Fibroblast of skin of scalp (primary cell): Measurements from ENCODE around the gene S100B.

Experiments
- DNase-seq: peaks from one replicate; pipeline ENCODE4 v3.0.0-alpha.2; 2013

Gene S100B

DNA sequence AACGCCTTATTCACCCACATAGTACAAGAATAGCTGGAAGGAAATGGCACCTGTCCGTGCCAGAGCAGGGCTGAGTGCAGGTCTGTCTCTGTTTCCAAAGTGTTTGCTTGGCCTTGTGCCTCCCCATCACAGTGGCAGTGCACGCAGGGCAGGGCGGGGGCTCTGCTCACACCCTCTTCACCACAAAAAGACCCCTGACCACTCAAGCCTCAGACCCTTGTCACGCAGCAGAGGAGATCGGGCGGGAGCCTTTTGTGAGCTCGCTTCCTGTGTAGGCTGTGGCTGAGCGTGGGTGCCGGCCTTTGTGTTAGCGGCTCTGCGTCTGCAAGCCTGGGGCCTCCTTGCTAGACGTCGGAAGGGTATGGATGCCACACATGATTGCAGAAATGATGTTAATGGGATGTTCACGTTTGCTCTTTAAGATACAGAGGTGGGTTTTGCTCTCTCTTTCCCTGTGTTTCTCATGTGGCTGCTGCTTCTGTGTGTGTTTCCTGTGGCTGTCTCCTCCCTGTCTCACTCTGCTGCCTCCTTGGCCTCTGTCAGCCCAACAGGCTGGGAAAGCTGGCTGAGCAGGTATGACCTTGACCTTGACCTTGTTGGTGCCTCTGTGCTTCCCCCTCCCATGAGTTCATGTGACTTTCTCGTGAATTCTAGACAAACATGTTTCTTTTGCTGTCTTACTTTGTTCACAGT lies 45.4 kb downstream of the S100B start:
- DNase-seq = no peak

DNA sequence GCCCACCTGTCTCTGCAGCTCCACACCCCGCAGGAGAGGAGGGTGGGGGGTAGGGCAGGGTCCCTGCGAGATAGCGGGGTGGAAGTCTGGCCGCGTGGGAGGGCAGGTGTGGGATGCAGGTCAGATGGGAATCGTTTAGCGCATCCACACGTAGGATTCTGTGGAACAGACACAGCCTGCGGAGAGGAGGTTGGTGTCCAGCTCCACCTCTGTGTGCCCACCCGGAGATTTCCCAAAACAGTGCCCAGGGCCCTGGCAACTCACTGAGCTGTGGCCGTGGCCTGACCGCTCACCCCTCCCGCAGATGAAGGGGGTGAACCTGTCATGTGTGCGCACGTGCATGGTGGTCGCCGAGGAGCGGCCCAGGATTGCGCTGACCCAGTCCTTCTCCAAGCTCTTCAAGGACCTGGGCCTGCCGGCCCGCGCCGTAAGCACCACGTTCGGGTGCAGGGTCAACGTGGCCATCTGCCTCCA lies 46.9 kb downstream of the S100B start:
- no peak for DNase-seq

DNA sequence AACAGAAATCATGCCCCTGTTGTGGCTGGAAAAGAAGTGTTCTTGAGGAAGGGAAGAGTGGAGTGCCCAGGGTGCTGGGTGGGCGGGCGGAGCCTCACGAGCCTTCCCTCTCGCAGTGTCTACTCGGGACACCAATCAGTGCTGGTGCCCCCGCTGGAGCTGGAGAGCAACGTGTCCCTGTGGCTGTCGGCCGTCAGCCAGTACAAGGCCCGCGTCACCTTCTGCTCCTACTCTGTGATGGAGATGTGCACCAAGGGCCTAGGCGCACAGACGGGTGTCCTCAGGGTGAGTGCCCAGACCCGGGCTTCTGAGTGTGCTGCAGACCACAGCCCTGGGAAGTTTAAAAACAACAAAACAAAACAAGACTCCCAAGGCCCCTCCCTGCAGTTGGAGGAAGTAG lies 47.4 kb downstream of the S100B start:
- no peak for DNase-seq

- DNase-seq = no peak
Measured at GRCh38 chr21:46556802-46557201, 48.1 kb downstream of the S100B start.

DNA sequence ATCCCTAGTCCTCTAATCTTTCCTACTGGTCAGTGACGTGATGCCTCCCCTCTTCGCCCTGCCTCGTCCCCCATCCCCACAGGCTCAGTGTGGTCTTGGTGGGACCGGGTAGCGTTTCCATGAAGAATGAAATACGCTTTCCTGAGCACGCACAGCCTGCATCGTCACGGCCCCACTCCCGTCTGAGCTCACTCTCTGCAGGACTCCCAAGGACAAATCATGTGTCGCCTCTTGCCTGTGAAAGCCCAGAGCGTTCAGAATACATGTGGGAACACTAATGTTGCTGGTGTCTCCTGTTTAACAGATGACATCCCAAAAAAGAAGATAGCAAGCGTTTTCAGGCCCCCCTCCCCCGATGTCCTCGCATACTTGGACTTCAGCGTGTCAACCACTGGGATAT lies 49.2 kb downstream of the S100B start:
- no peak for DNase-seq

- DNase-seq = no peak
Measured at GRCh38 chr21:46555225-46555617, 49.7 kb downstream of the S100B start.

GRCh38 chr21:46554431-46555224 lies 50.3 kb downstream of the S100B start:
- no peak for DNase-seq

DNA sequence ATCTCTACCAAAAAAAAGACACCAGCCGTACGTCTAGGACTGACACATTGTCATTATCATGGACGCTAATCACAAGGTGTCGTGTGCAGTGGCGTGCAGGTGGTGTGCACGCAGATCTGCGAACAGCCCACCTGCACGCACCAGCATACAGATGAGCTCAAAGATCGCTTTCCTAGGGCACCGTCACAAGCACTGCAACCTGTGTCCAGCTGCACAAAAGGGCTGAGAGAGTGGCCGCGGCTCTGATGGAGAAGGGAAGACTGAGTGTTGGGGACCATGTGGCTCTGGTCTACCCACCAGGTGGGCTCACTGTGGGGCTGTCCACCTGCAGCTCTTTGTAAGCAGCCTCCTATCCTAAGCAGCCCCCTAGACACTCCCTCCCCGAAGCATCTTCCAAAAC lies 50.9 kb downstream of the S100B start:
- DNase-seq = no peak

DNA sequence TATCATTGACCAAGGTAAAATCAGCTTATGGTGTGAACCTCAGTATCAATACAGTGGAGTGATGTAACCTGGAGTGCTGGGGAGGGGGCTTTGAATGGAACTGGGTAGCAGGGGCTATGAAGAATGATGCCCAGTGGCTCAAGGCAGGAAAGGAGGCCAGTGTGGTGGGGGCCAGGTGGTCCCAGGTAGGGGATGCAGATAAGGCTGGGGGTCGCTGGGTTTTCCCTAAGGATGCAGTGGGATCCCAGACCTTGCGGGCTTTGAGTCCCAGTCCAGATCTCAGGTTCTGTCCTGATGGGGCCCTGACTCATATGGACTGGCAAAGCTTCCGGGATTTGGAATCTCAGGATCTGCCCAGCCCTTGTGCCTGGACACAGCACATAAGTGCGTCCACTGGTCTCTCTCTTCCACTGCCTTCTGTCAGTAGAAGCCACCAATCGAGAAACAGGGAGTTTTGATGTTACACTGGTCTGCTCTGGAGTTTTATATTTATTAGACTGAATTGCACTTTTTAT lies 52.0 kb downstream of the S100B start:
- DNase-seq = no peak

DNA sequence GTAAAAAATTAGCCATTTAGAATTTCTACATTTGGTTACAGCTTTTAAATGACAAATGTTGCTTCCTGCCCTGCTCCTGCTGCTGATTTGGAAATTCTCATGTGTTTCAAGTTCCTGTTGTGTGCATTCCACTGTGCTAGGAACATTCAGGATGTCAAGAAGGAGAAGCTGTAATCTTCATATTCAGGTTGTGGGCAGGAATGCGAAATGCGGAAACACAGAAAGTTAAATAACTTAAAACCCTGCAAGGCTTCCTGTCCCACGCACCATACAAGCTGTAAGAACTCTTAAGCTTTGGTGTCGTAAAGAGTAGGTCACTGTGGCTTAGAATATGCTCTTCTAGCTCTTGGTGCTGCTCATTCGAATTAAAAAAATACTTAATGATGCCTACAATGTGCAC lies 52.6 kb downstream of the S100B start:
- DNase-seq = no peak

DNA sequence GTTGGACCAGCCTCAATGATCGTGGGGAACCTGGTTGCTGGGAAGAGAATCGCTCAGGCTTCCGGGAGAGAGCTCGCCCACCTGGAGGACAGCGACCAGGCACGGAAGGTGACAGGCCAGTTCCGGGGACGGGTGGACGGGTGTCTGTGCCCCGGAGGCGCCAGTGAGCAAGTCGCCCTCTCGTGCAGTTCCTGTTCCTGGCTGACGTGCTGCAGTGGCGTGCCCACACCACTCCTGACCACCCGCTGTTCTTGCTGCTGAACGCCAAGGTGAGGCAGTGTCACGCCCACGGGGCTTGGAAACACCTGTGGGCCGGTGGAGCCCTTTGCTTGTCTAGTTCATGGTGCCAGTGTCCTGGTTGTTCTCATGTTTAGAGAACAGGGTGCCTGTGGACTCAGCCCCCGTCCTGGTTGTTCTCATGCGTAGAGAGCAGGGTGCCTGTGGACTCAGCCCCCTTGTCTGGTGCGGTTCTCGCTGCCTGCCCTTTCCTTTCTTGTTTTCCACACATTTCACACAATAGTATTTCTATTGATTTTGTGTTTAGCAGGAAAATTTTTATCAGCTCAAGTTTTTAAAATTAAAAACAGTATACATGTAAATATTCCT lies 53.1 kb downstream of the S100B start:
- DNase-seq = no peak

GRCh38 chr21:46550116-46550941 lies 54.6 kb downstream of the S100B start:
- DNase-seq = no peak

- no peak for DNase-seq
Measured at GRCh38 chr21:46549650-46550049, 55.2 kb downstream of the S100B start.
